HCT116 (cell line): ENCODE data around the gene ZSWIM5. TPM values are rescaled to one million over a fixed set of nuclear protein-coding genes. Genes with fewer than 3 reads are reported as not detected.

Experiments used
- ATAC-seq: fragments of 200-7000 bp; cut with Tn5 transposase; 2 replicates; pipeline ENCODE4 v1.9.1; 2020; ENCODE audit warnings: mild to moderate bottlenecking, moderate library complexity
- BruUV-seq: library from RNA; stranded (reverse); fragments of 400-500 nt; replicated peaks from 2 replicates; lab custom pipeline; 2021; lab: Mats Ljungman, UMichigan
- CTCF ChIA-PET: fragments of 300-600 bp; sonication (Branson Sonifier 250); formaldehyde crosslinking; loops from one replicate; lab custom pipeline; 2021; ENCODE audit warnings: antibody characterized with exemption; lab: Charles Lee
- POLR2A ChIA-PET: fragments of 300-600, 350-600 bp; sonication (Branson Sonifier 250); formaldehyde crosslinking; loops from one replicate; lab custom pipeline; 2021; ENCODE audit warnings: antibody characterized with exemption; lab: Charles Lee
- RAD21 ChIA-PET, 2 experiments: fragments of 300-600 bp; sonication (Branson Sonifier 250); formaldehyde crosslinking; loops; one replicate each; lab custom pipeline; 2023; ENCODE audit warnings: low total read pairs in 2 of 2; ENCODE audit not compliant: uncharacterized antibody in 2 of 2, unreplicated experiment in 2 of 2, low non-redundant PET in 1 of 2; lab: Charles Lee
- DNase-seq: peaks from one replicate; pipeline ENCODE4 v3.0.0-alpha.2; 2010; ENCODE audit warnings: low read depth, low spot score
- H2AFZ ChIP-seq: fragments of 200-600 bp; shearing (Covaris generic), sonication (generic); 2 replicates; pipeline ENCODE4 v1.6.1; 2017; ENCODE audit warnings: low read depth, mixed run types, mixed read lengths, antibody characterized with exemption, low read length; ENCODE audit not compliant: poor library complexity, severe bottlenecking
- H3K27ac ChIP-seq: 2 replicates; pipeline ENCODE4 v1.5.1; 2012; ENCODE audit warnings: low read depth, low read length
- H3K27me3 ChIP-seq: fragments of 200-600 bp; sonication (generic); 2 replicates; pipeline ENCODE4 v1.6.1; 2016; ENCODE audit warnings: mixed run types, low read length, mixed read lengths; ENCODE audit not compliant: insufficient read depth
- H3K36me3 ChIP-seq, 2 experiments: fragments of 200-500 bp in 1 of 2; fragments of 200-600 bp in 1 of 2; sonication (Bioruptor generic) in 1 of 2; sonication (generic) in 1 of 2; 2 replicates each; pipeline versions ENCODE4 v1.5.1 to v1.6.1; 2014 to 2016; ENCODE audit warnings: low read length in 2 of 2, inconsistent platforms in 1 of 2, mixed read lengths in 1 of 2, mixed run types in 1 of 2; ENCODE audit not compliant: insufficient read depth in 2 of 2, control insufficient read depth in 1 of 2
- H3K4me1 ChIP-seq, 2 experiments: fragments of 200-600 bp in 1 of 2; sonication (generic) in 1 of 2; 2 replicates each; pipeline versions ENCODE4 v1.5.1 to v1.6.1; 2012 to 2017; ENCODE audit warnings: low read length in 2 of 2, inconsistent platforms in 1 of 2, mild to moderate bottlenecking in 1 of 2, mixed read lengths in 1 of 2, mixed run types in 1 of 2, moderate library complexity in 1 of 2; ENCODE audit not compliant: insufficient read depth in 2 of 2, control insufficient read depth in 1 of 2
- H3K4me2 ChIP-seq: fragments of 200-600 bp; sonication (generic); 2 replicates; pipeline ENCODE4 v1.6.1; 2017; ENCODE audit warnings: mixed run types, low read length, mixed read lengths
- H3K4me3 ChIP-seq, 2 experiments: fragments of 200-600 bp in 1 of 2; sonication (generic) in 1 of 2; replicated peaks in 1 of 2; 2 replicates each; pipeline ENCODE4 v1.5.1; 2011 to 2016; ENCODE audit warnings: low read length in 2 of 2, control low read depth in 1 of 2, low read depth in 1 of 2, mild to moderate bottlenecking in 1 of 2, mixed read lengths in 1 of 2, mixed run types in 1 of 2
- H3K79me2 ChIP-seq: fragments of 200-600 bp; sonication (generic); 2 replicates; pipeline ENCODE4 v1.6.1; 2017; ENCODE audit warnings: mild to moderate bottlenecking, mixed run types, low read length, moderate library complexity, mixed read lengths; ENCODE audit not compliant: insufficient read depth
- H3K9ac ChIP-seq: fragments of 200-600 bp; sonication (generic); 2 replicates; pipeline ENCODE4 v1.6.1; 2016; ENCODE audit warnings: low read length, mixed read lengths
- H3K9me2 ChIP-seq: fragments of 200-600 bp; sonication (generic), shearing (Covaris generic); 2 replicates; pipeline ENCODE4 v1.6.1; 2017; ENCODE audit warnings: mixed run types, mild to moderate bottlenecking, moderate library complexity; ENCODE audit not compliant: insufficient read depth
- H3K9me3 ChIP-seq, 2 experiments: fragments of 200-500 bp in 1 of 2; fragments of 200-600 bp in 1 of 2; sonication (Bioruptor generic) in 1 of 2; sonication (generic) in 1 of 2; 2 replicates each; pipeline ENCODE4 v1.6.1; 2014 to 2017; ENCODE audit warnings: low read length in 2 of 2, mixed read lengths in 2 of 2, inconsistent platforms in 1 of 2, low read depth in 1 of 2, mild to moderate bottlenecking in 1 of 2, mixed run types in 1 of 2, moderate library complexity in 1 of 2; ENCODE audit not compliant: control insufficient read depth in 1 of 2, insufficient read depth in 1 of 2
- H4K20me1 ChIP-seq: fragments of 200-600 bp; sonication (generic), shearing (Covaris generic); 2 replicates; pipeline ENCODE4 v1.6.1; 2017; ENCODE audit warnings: mixed run types, mild to moderate bottlenecking, moderate library complexity; ENCODE audit not compliant: insufficient read depth
- JUND ChIP-seq: IDR thresholded peaks from 2 replicates; pipeline ENCODE4 v1.6.1; 2012
- REST ChIP-seq: IDR thresholded peaks from 2 replicates; pipeline ENCODE4 v1.6.1; 2012; ENCODE audit warnings: low read depth
- intact Hi-C: fragments of 100-400 bp; cut with micrococcal nuclease; formaldehyde crosslinking; loops from 2 replicates; pipeline ENCODE4 v1.10.0; 2022
- total RNA-seq: library from RNA; stranded (reverse); gene quantifications from one replicate; pipeline ENCODE4 v1.2.1, GENCODE V29; 2021; ENCODE audit not compliant: unreplicated experiment

ZSWIM5 gene
- total RNA-seq, 1 experiment from 2014 or later = 1.1 TPM

GRCh38 chr1:45205011-45205909, 1.1 kb downstream of the ZSWIM5 start:
- Histone ChIP-seq H3K4me1 (peaks cover 3 to 16% of the 10 kb centered on the region in 2 experiments; a peak in 3 of 4 replicates), H3K9me3 (no peaks in the 10 kb centered on the region), H3K9ac (no peak overlapping the region), H2AFZ (no peak overlapping the region), H3K4me3 (peak overlapping the region; percentile 37 to 72), H3K4me2 (peak overlapping the region; percentile 92), H3K9me2 (no peaks in the 10 kb centered on the region), H3K79me2 (no peaks in the 10 kb centered on the region), H3K27ac (no peak overlapping the region; the same call in 1 of the 2 replicates), H3K36me3 (no peaks in the 10 kb centered on the region), H4K20me1 (no peaks in the 10 kb centered on the region), H3K27me3 (no peaks in the 10 kb centered on the region)
- RAD21 ChIA-PET = no interaction called here
- ATAC-seq (peak; percentile 41), DNase-seq (no peak)
- POLR2A ChIA-PET = interaction anchor here (1.0 kb wide), 1 partner anchor 9 kb away, joined by 3 read pairs; no protein-coding TSS in a partner anchor
- CTCF ChIA-PET = no interaction called here
- TF ChIP-seq JUND (no peak), REST (peak; percentile 53)
- intact Hi-C loops = no loop called here
- no TSS peak for BruUV-seq
